GM18519 (cell line): ENCODE results near the gene LZTS3.
"Not testable (repeated sequence)": the region's sequence is repeated elsewhere in the genome, so short reads cannot be mapped to it uniquely, and the experiment has no call there.

ENCODE experiments used
- ATAC-seq: cut with Tn5 transposase; IDR thresholded peaks from one replicate; pipeline ENCODE4 v1.9.1; 2021; ENCODE audit warnings: mild to moderate bottlenecking, moderate library complexity; ENCODE audit not compliant: unreplicated experiment, low FRiP score

The LZTS3 gene

GRCh38 chr20:3172933-3173609 is at the start of gene LZTS3:
TSS of gene LZTS3 (minus strand) at chr20:3173549. CDS start at chr20:3167163, 6,386 bp downstream.
- peak; percentile 62 for ATAC-seq

DNA sequence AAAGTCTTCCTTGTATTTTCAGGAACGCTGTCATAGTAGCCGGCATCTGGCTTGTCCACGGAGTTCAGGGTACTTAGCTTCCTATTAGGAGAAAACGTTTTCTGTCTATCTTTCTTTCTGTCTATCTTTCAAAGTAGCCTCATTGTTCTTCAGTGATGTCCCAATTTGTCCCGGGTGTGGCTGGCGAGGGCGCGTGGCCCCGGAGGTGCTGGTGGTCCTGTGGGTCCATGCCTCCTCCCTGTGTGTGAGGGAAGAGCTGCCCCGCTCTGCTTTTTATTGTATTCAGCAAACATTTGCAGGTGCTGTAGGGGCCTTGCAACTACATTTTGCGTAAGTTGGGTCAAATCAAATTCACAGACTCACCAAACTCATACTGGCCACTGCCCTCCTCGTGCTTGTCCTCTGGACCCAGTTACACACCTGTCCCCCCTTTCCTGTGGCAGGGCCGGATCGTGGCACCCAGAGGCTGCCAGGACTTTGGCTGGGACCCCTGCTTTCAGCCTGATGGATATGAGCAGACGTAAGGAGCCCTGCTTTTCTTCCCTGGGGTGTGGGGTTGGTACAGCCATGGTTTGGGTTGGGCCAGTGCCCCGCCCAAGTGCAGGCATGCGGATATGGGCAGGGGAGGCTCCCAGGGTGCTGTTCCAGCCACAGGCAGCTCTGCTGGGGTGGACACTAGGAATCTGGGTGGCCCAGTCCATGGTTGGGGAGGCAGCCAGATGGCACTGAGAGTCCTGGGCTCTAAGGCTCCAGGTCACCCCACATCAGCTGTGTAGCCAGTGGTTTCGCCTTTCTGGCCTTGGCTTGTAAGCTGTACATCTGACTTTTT is 48.3 kb upstream of the LZTS3 start:
- no peak for ATAC-seq

DNA sequence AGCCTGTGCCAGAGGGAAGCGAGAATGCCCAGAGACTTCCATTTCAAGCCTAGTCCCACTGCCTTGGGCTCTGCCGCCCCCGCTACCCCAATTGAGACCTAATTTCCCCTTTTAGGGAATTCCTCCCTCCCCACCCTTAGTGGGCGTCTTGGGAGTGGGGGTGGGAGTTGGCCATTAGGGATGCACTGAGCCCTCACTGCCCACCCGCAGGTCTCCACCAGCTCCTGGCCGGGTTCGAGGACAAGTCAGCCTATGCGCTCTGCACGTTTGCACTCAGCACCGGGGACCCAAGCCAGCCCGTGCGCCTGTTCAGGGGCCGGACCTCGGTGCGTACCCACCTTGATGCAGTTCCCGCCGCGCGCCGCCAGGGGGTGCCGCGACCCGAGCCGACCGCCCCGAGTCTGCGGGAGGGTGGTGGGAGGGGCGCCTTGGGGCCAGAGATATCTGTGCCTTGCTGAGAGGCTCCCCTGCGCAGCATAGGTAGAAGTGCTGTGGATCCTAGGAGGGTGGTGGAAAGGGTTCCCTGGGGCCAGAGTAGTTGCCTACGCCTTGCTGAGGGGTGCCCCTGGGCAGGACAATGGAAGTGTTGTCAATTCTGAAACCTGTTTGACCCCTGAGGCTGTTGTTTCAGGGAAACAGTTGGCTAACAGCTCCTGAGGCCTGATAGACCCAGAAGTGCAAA is 45.1 kb upstream of the LZTS3 start:
- peak; percentile 46 for ATAC-seq

DNA sequence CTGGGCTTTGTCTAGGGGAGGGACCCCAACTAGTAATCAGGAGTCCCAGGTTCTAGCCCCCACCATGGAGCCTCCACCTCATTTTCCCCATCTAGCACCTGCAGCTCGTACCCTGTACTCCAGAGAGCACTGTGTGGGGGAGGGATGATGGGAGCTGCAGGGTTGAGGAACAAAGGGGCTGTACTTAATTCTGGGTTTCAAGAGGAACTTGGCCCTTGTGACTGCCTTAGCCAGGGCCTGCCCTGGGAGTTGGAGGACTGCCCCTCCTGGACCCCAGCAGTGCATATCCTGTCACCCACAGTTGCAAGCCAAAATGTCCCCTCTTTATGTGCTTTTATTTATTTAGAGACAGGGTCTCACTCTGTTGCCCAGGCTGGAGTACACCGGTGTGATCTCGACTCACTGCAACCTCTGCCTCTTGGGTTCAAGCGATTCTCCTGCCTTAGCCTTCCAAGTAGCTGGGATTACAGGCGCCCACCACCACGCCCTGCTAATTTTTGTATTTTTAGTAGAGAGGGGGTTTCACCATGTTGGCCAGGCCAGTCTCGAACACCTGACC is 42.1 kb upstream of the LZTS3 start:
- ATAC-seq: not testable (repeated sequence)

DNA sequence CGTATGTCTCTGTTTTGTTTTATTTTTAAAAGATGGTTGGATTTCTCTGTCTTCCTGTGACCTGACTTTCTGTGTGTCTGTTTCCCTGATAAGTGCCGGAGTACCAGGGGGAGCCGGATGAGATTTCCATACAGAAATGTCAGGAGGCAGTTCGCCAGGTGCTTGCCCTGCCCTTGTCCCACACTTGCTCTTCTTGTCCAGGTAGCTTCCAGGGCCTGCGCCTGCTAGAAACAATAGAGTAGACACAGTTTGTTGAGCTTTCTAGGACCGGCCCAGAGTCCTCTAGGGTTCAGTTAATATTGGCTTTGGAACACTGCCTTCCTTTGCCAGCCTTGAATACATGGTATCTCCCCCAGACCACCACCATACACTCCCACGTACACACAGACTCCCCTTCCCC is 39.9 kb upstream of the LZTS3 start:
- no peak for ATAC-seq

DNA sequence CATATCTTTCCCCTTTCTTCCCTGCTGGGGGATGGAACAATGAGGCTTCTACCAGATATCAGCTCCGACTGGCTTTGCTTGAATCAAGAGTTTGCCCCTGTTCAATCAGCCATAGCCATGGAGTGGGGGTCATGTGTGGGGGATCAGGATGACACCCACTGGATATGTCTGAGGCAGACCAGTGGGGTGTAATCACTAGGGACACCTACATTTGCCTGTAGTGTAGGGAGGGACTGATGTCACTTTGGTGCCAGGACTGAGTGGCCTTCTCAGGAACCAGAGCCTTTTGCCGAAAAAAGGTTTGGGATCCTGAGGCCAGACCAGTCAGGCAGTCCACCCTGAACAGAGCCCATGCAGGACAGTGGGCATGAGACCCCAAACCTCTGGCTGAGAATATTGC is 37.0 kb upstream of the LZTS3 start:
- ATAC-seq: no peak

DNA sequence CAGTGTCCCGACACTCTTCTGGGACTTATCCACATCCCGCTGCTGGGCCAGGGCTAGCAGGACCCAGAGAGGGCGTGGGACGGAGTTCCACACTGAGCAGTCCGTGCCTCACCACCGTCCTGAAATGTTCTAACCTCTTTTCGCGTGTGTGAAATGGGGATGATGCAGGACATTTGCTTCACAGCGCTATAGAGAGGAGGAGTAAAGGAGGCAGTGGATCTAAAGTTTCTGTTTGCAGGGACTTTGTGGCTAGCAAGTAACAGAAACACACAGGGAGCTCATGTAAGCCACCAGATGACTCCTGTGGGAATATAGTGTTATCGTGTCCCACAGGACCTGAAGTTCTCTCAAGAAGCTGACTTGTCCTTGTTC is 36.6 kb upstream of the LZTS3 start:
- no peak for ATAC-seq

GRCh38 chr20:3209257-3209945 is 36.1 kb upstream of the LZTS3 start, which contains the start of gene ITPA:
TSS of gene ITPA (plus strand) at chr20:3209498. CDS start at chr20:3209552, 54 bp downstream.
- ATAC-seq: no peak

GRCh38 chr20:3208786-3209256 is 35.5 kb upstream of the LZTS3 start:
- ATAC-seq: no peak

- no peak for ATAC-seq
These were observed 30.9 kb upstream of the LZTS3 start, which contains the start of gene DDRGK1 for GRCh38 chr20:3204124-3204794. TSS of gene DDRGK1 (minus strand) at chr20:3204682. CDS start at chr20:3204627, 55 bp downstream.

- ATAC-seq: no peak
These were observed 30.2 kb upstream of the LZTS3 start for GRCh38 chr20:3203315-3204123.

DNA sequence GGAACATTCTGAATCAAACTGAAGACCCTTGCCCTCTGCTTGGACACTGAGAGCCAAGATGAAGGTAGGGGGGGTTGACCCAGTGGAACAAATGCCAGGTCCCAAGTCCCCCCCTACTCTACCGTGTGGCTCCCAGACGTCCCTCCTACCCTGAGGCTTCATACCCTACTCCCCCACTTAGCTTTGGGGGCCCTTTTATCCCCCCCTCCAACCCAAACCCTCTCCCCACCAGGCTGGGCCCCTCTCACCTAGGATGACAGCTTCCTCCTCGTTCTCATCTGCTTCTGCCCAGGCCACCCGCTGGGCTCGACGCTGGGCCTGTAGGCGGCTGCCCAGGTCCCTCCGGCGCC is 29.6 kb upstream of the LZTS3 start:
- ATAC-seq: no peak

GRCh38 chr20:3199976-3200755 is 26.8 kb upstream of the LZTS3 start:
- no peak for ATAC-seq

GRCh38 chr20:3199206-3199605 is 25.9 kb upstream of the LZTS3 start:
- no peak for ATAC-seq

DNA sequence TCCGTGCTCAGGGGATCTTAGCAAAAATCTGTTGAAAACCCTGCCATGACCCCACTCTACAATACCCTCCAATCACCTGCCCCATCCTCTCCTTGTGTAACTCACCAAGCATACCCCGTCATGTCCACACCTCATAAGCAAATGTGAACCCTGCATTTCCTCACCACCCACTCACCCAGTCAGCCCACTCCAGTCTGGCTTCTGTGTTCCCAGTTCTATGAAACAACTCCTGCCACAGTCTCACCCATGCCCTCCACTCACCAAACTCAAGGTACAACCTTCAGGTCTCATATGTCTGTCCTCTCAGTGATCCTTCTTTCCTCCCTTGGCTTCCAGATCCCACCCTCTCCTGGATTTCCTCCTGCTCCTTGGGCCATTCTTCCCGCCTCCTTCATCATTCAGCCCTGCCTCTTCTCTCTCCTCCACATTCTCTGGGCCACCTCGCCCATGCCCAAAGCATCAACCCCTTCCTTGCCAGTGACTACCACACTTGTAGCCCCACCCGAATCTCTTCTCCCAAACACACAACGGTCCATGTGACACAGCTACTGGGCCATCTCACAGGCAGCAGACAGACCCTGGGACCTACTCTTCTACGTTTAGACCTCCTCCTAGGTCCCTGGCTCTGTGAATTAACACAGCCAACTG is 22.4 kb upstream of the LZTS3 start:
- no peak for ATAC-seq

DNA sequence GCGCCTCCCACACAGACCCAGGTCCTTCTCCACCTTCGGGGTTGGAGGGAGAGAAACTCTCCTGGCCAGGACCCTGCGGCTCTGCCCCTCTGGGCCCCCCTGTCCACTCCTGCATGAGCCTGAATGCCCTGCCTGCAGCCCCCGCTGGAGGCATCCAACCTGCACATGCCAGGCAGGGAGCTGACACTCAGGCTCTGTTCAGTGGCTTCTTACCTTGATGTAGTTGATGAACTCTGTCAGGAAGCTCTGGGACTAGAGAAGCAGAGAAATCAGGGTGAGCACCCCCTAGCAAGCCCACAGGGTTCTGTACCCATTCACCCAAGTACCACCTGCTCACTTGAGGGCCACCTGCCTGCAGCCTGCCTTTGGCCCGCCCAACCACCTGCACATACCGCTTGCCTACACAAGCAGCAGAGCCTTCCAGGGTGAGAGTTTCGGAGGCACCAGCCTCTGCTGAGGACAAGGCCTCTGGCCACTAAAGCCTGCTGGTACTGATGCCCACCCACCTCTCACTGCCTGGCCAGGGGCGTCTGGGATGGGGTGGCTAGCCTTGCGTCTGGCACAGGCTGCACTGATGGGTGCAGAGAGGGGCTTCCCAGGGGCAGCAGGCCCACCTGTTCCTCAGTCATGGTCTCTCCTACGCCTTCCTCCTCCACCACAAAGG is 21.4 kb upstream of the LZTS3 start:
- ATAC-seq: no peak
